ENCODE results near the gene MMP24. TPM values are rescaled to one million over a fixed set of nuclear protein-coding genes. Genes with fewer than 3 reads are reported as not detected.

MMP24 gene
- total RNA-seq, 1 donor from 2014 or later = 0.45 TPM

DNA sequence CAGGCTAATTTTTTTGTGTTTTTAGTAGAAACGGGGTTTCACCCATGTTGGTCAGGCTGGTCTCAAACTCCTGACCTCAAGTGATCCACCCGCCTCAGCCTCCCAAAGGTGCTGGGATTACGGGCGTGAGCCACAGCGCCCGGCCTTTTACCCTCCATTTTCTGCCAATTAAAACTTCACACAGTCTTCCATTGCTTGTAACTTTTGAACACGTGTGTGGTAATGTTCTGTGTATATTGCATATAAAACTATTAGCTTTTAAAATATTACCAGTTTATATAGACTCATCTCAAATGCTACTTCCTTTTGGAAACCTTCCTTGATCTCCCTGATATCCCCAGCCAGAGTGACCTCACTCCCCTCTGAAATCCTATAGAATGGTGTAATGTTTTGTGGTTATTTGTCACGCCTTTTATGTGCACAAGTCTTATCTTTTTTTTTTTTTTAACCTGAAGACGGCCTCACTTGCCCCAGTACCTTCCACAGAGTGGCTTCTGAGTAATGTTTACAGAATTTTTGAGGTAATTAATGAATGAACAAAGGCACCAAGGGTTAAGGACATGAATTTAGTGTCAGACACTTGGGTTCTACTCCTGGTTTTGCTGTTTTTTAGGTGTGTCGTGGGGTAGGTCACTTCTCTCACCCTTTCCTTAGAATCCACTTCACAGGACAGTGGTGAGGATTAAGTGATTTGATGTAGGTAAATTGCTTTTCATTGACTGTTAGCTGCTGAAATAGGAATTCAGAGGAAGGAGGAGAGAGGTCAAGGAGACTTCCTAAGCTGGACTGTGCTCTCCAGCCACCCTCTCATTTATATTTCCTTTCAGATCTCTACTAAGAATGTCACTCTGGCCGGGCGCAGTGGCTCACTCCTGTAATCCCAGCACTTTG, 11.2 kb upstream of the MMP24 start:
- intact Hi-C loops (cut with micrococcal nuclease) = no loop called here
- no peak for DNase-seq
- ATAC-seq = no peak

DNA sequence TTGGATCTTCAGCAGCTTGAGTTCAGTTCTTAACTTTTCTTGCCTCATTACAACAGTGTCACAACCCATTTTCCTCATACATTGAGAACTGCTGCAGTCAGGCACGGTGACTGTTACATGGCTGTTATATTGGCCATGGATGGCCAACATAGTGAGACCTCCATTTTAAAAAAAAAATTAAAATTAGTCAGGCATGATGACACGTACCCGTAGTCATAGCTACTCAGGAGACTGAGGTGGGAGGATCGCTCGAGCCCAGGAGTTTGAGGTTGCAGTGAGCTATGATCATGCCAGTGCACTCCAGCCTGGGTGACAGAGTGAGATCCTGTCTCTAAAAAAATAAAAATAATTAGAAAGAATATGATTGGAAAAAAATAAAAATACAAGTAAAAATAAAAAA, 9.9 kb upstream of the MMP24 start:
- intact Hi-C loops (cut with micrococcal nuclease) = no loop called here
- no peak for DNase-seq
- ATAC-seq = no peak

DNA sequence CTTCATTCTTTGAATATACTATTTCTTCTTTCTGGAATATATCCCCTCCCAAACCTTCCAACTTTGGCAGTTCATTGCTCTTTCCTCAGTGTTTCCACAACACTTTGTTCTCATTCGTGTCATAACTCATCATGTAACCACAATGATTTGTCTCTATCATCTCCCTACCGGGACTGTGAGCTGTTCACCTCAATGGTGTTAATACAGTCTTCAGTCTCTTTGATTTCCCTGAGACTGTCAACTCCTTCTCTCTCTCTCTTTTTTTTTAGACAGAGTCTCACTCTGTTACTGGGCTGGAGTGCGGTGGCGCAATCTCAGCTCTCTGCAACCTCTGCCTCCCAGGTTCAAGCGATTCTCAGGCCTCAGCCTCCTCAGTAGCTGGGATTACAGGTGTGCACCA, 2.5 kb upstream of the MMP24 start:
- no peak for ATAC-seq
- no peak for DNase-seq
- intact Hi-C loops (cut with micrococcal nuclease) = no loop called here

DNA sequence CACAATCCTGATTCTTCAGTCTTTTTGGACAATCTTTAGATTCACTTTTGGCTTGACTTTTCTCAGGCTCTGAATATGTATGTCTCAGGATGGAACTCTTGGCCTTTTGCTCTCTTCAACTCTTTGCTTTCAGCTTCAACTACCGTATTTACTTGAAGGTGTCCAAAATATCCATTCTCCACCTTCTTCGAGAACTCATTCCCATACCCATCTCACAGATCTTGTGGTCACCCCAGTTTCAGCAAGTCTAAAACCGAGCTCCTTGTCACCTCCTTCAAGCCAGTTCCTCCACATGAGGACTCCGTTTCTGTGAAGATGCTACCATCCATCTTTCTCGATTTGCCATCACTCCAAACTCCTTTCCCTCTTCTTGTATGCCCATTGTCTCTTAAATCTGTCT, 2.0 kb upstream of the MMP24 start:
- DNase-seq = no peak
- no peak for ATAC-seq
- intact Hi-C loops (cut with micrococcal nuclease) = no loop called here

DNA sequence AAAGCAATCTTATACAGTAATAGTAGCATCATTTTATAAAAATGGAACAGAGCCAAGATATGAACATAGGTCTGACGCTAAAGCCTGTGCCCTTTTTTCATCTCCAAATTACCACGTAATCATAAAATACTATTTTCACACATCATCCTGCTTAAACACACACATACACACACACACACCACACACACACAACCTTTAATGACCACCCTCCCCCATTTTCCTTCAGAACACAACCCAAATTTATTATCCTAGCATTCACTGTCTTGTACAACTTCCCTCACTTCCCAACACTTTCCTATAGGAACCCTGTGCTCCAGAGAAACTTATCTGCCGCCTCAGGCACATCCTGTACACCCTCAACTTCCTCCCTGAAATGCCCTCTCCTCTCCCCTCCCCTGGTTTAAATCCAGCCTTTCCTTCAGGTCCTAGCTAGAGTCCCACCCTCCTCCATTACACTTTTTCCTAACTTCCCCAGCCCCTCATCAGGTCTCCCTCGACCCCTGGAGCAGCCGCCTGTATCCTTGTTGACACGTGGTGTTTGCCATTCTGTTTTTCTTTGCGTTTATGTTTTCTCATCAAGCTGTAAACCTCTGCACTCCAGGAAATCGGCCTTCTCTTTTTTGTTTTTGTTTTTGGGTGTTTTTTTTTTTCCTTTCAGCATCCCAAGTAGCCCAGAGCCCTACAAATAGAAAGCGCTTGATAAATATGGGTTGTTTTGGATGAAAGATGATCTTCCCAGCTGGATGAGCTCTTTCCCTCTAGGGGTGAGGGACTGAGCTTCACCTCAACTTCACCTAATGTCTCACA, 968 bp upstream of the MMP24 start:
- intact Hi-C loops (cut with micrococcal nuclease) = no loop called here
- ATAC-seq (no peak), DNase-seq (no peak)

DNA sequence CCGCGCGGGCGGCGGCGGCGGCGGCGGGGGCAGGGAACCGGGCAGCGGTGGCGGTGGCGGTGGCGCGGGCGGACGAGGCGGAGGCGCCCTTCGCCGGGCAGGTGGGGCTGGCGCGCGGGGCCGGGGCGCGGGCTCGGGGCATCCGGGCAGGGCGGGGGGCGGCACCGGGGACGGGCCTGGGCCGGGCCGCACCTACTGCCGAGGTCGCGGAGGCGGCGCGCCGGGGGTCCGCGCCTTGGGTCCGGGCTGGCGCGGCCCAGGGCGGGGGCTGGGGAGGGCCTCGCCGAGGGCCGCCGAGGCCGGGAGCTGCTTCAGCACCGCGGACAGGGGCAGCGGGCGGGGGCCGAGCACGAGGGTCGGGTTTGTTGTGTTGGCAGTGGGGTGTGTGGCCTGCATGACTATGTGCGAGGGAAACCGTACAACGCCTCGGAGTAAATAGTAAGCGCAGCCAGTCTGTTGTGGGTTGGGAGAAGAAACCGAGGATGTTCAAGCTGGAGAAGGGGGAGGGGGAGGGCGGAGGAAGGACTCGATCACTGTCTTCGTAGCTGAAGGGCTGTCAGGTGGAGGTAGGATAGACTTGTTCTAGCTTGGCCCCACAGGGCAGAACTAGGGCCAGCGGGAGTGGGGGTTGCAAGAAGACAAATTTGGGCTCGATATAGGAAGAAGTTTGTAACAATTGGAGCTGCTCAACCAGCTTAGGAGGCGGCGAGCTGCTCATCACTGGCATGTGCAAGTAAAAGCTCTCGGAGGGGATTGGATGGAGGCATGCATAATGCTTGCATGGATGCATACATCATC, 593 bp downstream of the MMP24 start:
- peak; percentile 83 for ATAC-seq
- intact Hi-C loops (cut with micrococcal nuclease) = no loop called here
- peak; percentile 63 for DNase-seq

DNA sequence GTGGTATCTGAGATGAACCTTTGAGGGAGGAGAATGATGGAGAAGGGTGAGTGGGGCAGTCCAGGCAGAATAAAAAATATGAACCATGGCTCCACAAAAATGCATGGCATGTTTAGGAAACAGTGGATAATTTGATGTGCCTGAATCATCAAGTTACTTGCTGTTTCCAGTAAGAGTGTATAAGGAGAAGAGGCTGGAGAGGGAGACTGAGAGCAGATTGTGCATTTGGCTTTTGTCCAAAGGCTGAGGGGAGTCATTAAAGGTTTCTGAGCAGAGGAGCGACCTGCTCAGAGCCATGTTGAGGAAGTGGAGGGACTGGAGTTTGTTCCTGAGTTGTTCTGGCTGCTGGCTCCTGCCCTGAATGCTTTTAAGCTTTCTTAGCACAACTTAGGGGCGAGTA, 6.1 kb downstream of the MMP24 start:
- ATAC-seq (no peak), DNase-seq (no peak)
- intact Hi-C loops (cut with micrococcal nuclease) = no loop called here

DNA sequence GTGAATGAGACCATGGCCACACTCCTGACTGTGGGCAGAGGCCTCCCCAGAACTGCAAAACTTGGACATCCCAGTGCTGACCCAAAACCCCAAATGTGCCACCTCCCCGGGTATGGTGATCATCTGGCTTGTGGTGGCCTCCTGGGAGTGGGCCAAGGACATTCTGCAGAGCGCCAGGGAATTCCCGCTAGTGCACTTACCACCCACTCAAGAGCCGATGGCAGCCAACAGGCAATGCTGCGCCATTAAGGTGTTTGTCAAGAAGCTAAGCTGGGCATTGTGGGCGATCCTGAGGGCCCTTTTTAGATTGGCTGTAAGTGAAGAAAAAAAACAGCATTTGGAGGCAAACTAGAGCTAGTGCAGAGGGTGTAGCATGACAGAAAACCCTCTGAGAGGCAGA, 9.4 kb downstream of the MMP24 start:
- ATAC-seq = no peak
- DNase-seq = no peak
- intact Hi-C loops (cut with micrococcal nuclease) = no loop called here

DNA sequence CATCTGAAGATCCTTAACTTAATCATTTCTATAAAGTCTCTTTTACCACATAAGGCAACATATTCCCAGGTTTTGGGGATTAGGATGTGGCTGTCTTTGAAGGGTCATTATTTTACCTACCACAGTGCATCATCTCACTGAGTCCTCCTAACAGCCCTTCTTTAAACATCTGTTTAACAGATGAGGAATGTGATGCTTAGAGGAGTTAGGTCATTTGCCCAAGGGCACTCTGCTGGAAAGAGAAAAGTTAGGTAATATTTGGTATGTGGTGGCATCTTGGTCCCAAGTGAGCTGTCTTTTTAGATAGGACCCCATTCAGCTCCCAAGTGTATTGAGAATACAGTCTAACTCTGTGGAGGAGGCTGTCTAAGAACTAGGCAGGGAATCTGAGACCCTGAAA, 11.0 kb downstream of the MMP24 start:
- DNase-seq = no peak
- no peak for ATAC-seq
- intact Hi-C loops (cut with micrococcal nuclease) = no loop called here

DNA sequence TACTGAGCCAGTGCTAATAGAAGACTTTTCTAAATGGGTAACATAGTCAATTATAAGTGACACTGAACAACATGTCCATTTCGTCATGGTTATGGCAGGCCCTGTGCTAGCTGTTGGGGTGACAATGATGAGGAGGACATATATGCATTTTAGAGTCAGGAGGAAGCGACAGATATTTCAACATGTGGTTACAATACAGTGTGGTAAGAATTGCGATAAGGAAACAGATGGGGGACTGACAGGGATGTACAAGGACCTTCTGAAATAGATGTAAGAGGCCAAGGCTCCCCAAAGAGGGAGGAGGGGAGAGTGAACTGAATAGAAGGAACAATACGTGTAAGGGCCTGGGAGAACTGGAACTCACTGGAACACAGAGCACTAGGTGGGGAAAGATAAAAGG, 11.7 kb downstream of the MMP24 start:
- intact Hi-C loops (cut with micrococcal nuclease) = no loop called here
- ATAC-seq = no peak
- no peak for DNase-seq

DNA sequence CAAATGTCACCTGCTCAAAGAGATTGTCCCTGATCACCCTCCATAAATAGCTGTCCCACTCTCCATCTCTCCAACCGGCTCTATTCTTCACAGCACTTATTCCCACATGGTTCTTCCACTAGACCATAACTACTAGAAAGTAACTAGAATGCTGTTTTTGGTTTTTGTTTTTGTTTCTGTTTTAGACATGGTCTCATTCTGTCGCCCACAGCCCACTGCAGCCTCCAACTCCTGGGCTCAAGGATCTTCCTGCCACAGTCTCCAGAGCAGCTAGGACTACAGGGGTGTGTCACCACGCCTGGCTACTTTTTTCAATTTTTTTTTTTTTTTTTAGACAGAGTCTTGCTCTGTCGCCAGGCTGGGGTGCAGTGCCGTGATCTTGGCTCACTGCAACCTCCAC, 12.2 kb downstream of the MMP24 start:
- ATAC-seq = no peak
- intact Hi-C loops (cut with micrococcal nuclease) = no loop called here
- no peak for DNase-seq

DNA sequence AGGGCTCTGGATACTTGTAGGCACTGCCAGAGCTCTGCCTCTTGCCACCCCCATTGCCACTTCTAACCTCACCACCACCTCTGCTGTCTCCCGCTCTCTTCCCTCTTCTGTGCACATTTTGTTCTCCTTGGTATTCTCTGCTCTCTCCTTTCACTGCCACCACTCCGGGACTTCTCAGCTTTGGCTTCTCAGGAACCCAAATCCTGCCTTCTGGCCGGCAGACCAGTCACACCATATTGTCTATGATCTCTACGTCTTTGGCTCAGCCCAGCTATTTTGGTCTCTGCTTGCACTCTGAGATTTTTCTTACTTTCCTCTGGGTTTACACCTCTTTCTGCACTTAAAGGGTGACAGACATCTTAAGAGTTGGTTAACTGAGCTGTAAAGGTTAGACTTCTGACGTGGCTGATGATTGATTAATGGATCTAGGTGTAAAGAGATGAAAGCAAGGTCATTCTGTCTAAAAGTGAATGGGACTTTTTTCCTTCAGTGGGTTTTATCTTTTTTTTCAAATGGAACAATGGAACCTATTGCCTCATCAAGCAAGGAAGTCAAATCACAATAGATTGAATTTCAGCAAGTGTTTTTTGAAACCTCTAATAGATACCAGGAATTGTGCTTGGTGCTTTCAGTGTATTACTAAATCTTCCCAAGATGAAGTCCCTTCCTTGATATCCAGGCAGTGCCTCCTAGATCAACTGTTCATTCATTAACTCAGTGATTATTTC, 13.8 kb downstream of the MMP24 start:
- no peak for ATAC-seq
- DNase-seq = no peak
- intact Hi-C loops (cut with micrococcal nuclease) = no loop called here

DNA sequence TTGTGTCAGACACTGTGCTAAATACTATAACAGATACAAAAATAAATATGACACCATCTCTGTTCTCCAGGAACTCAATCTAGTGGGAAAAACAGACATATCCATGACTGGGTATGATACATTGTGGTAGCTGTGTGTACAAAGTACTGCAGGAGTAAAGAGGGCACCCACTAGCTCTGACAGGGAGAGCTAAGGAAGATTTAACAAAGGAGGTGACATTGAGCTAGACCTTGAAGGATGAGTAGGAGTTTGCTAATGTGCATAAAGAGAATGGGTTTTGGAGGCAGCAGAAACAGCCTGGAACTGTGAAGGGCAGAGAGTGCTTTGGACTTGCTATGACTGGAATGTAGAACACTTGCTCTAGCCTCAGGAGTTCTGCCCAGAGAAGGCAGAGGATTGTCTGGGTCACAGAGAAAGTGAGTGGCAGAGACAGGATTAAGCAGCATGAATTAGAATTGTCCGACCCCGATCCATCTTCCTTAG, 14.4 kb downstream of the MMP24 start:
- intact Hi-C loops (cut with micrococcal nuclease) = no loop called here
- no peak for ATAC-seq
- DNase-seq = no peak

DNA sequence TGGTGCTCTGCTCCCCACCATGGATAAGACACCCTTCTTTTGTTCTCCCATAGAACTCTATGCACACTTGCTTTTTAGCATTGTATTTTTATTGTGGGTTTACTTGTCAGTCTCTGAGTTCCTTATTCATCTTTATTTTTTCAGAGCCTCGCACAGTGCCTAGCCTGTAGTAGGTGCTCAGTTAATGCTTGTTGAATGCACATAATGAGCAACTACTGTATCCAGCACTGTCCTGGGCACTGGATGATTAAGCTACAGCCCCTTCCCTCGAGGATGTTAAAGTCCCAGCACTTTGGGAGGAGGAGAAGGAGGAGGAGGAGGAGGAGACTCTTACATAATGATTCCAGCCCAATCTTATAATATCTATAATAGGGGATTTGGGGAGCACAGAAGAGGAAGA, 16.8 kb downstream of the MMP24 start:
- DNase-seq = no peak
- ATAC-seq = no peak
- intact Hi-C loops (cut with micrococcal nuclease) = no loop called here

DNA sequence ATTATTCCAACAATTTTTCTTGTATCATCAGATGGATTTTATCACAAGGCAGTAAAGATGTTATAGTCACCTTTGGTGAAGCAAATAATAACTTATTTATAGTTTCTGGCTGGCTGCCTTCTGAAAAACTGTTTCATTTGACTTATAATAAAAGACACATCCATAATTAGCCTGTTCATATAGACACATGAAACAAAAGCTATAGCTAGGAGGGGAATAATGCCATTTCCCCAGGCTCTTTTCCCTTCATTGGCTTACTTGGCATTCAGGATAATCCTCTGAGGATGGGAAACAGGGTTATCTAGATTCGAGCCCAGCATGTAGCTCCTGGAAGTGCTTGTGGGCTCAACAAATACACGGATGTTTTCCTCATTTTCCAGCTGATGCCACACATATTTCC, 17.5 kb downstream of the MMP24 start:
- ATAC-seq (no peak), DNase-seq (no peak)
- intact Hi-C loops (cut with micrococcal nuclease) = no loop called here

DNA sequence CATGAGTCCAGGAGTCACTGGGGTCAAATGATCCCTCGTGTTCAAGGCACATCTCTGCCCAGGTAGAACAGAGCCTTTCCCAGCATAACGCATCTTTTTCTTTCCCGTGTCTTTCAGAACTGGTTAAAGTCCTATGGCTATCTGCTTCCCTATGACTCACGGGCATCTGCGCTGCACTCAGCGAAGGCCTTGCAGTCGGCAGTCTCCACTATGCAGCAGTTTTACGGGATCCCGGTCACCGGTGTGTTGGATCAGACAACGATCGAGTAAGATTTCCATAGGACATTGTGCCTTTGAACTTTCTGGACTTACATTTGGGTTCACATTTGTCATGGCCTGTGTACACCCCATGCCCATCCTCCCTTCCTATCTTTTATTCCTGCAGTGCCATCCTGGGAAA, 20.2 kb downstream of the MMP24 start:
- DNase-seq (no peak), ATAC-seq (no peak)
- intact Hi-C loops (cut with micrococcal nuclease) = no loop called here

DNA sequence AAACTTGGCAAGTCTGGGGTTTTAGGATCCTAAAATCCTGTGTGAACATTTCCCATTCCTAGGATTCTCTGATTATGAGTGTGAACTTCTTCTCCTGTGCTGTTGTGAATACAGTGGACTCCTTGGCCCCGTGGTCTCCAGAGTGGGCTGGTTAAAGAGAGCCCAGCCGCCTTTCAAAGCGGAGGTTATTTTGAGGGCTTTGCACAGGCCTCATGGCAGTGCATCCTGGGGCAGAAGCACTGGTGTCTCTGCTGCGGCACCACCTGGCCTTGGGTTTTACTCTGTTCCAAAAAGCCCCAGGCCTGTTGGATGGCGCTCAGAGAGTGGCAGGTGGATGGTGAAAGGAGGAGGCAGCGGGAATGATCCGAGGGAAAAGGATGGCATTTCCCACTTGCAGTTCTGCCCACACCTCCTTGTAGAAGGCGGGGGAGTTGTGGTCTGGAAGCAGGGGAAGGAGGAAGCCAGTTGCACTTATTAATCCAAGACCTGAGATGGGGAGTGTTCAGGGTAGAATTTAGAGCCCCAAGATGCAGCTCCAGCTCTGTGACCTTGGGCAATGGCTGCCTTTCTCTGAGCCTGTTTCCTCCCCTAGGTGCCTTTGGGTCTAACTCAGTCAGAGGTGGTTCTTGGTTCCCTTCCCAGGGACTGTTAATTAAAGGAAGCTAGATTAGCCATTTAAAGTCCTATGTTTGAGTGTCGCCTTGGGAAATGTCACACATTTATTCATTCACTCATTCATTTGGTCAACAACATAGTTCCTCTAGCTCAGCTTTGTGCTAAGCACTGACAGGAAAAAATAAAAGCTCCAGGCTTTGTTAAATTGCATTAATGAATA, 22.4 kb downstream of the MMP24 start:
- intact Hi-C loops (cut with micrococcal nuclease) = no loop called here
- DNase-seq (no peak), ATAC-seq (no peak)

DNA sequence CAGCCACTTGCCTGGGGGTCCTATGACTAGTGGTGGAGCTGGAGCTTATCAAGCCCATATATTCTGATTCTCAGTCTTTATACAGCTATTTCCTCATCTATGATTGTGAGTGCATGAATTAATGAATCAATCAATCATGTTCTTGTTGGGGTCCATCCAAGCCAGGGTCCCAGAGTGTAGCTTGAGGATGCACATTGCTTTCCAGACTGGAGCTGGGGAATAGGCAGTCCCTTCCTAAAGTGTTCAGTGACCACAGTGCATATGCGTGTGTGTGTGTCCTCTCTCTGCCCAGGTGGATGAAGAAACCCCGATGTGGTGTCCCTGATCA, 25.1 kb downstream of the MMP24 start:
- intact Hi-C loops (cut with micrococcal nuclease) = no loop called here
- DNase-seq (no peak), ATAC-seq (no peak)

All from left ventricle myocardium superior (tissue), 1 donor.